ENCODE results near the gene CALML5.

The CALML5 gene

GRCh38 chr10:5519054-5519453 lies 19.7 kb upstream of the CALML5 start:
- no peak for TF ChIP-seq CTCF (IDR thresholded peaks at IDR 0.05)
- DNase-seq: no peak
- Histone ChIP-seq H3K27me3 (no peaks in the 10 kb centered on the region), H3K4me3 (no peak overlapping the region), H3K9me3 (no peaks in the 10 kb centered on the region), H3K36me3 (no peaks in the 10 kb centered on the region), H3K4me1 (no peaks in the 10 kb centered on the region), H3K27ac (no peak overlapping the region)
- intact Hi-C loops (cut with DNase I; ENCODE audit: low total_unique reads): loop anchor here (5.0 kb wide), 1 partner anchor 52 kb away; no protein-coding TSS in a partner anchor

- H3K9me3 ChIP-seq: no peaks in the 10 kb centered on the region
- H3K27ac ChIP-seq: no peak overlapping the region
- no peaks in the 10 kb centered on the region for H3K36me3 ChIP-seq
- H3K27me3 ChIP-seq: no peaks in the 10 kb centered on the region
- H3K4me1 ChIP-seq: no peaks in the 10 kb centered on the region
- intact Hi-C loops (cut with DNase I; ENCODE audit: low total_unique reads): loop anchor here (5.0 kb wide), 1 partner anchor 51 kb away; no protein-coding TSS in a partner anchor
- peak in 1 of 2 donors; percentile 9 for DNase-seq
- H3K4me3 ChIP-seq: no peak overlapping the region
- no peak for TF ChIP-seq CTCF (IDR thresholded peaks at IDR 0.05)
Measured at GRCh38 chr10:5518143-5518542, 18.8 kb upstream of the CALML5 start.

GRCh38 chr10:5517546-5517945 lies 18.2 kb upstream of the CALML5 start:
- no peaks in the 10 kb centered on the region for H3K4me1 ChIP-seq
- no peak overlapping the region for H3K4me3 ChIP-seq
- intact Hi-C loops (cut with DNase I; ENCODE audit: low total_unique reads): loop anchor here (5.0 kb wide), 1 partner anchor 50 kb away; no protein-coding TSS in a partner anchor
- H3K27me3 ChIP-seq: no peaks in the 10 kb centered on the region
- TF ChIP-seq CTCF (IDR thresholded peaks at IDR 0.05): no peak
- H3K36me3 ChIP-seq: no peaks in the 10 kb centered on the region
- no peak for DNase-seq
- H3K27ac ChIP-seq: no peak overlapping the region
- H3K9me3 ChIP-seq: no peaks in the 10 kb centered on the region

GRCh38 chr10:5515948-5516761 lies 16.8 kb upstream of the CALML5 start:
- no peak for DNase-seq
- no peaks in the 10 kb centered on the region for H3K9me3 ChIP-seq
- intact Hi-C loops (cut with DNase I; ENCODE audit: low total_unique reads): loop anchor here (5.0 kb wide), 1 partner anchor 49 kb away; no protein-coding TSS in a partner anchor
- TF ChIP-seq CTCF (IDR thresholded peaks at IDR 0.05): no peak
- no peak overlapping the region for H3K27ac ChIP-seq
- H3K4me3 ChIP-seq: no peak overlapping the region
- no peaks in the 10 kb centered on the region for H3K27me3 ChIP-seq
- H3K36me3 ChIP-seq: no peaks in the 10 kb centered on the region
- no peaks in the 10 kb centered on the region for H3K4me1 ChIP-seq

- H3K4me3 ChIP-seq: no peak overlapping the region
- intact Hi-C loops (cut with DNase I; ENCODE audit: low total_unique reads): no loop called here
- H3K27me3 ChIP-seq: no peaks in the 10 kb centered on the region
- H3K4me1 ChIP-seq: no peaks in the 10 kb centered on the region
- no peak overlapping the region for H3K27ac ChIP-seq
- H3K36me3 ChIP-seq: no peaks in the 10 kb centered on the region
- peak in 1 of 2 donors; percentile 21 for DNase-seq
- no peaks in the 10 kb centered on the region for H3K9me3 ChIP-seq
- no peak for TF ChIP-seq CTCF (IDR thresholded peaks at IDR 0.05)
Measured at GRCh38 chr10:5514226-5514850, 15.0 kb upstream of the CALML5 start.
